Measurements from ENCODE around the gene ATP2B1.

ATP2B1 gene

DNA sequence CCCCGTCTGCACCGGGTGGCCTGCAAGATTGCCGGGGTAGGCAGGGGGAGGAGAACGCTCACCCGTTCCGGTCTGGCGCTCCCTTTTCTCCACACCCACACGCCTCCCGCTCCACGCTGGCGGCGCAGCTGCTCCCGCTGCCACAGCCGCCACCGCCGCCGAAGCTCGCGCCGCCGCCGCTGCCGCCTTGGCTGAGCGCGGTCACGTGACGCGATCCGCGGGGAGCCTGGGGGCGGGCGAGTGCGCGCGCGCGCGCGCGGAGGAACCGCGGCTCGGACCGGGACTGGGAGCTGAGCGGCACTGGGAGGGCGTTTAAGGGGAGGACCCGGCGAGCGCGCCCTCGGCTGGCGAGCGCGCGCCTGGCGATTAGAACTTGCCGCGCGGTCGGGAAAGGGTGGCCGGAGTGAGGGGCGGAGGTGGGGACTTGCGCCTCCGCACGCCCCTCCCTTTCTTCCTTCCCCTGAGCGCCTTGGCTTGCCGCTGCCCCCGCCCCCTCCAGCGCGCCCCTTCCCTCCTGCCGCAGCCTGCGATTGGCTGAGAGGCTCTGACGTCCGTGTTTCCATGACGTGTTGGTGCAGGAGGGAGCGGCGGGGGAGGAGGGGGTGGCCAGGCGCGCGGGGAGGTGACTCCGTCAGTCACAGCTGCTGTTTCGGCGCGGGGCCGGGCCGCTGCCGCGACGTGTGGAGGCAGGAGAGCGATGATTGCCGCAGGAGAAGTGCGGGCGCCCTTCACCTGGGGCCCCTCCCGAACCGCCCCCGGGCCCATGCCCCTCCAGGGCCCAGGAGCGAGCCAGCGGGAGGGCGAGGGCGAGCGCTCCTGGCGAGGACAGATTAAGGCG lies 738 bp upstream of the ATP2B1 start (continued):
- TF ChIP-seq ZIC2 (tag by site-specific recombination; IDR thresholded peaks at IDR 0.05) (peak; percentile 79), ZBTB8A (tag by site-specific recombination; IDR thresholded peaks at IDR 0.05) (peak; percentile 84), ZNF514 (tag by site-specific recombination; IDR thresholded peaks at IDR 0.05) (no peak), OSR2 (tag by site-specific recombination; IDR thresholded peaks at IDR 0.05) (no peak; the same call in 1 of the 2 replicates), ZXDB (tag by site-specific recombination; IDR thresholded peaks at IDR 0.05) (0 out of 2 replicates have a peak, but pooled peaks have one; percentile 69), ZNF544 (tag by site-specific recombination; IDR thresholded peaks at IDR 0.05) (no peak), ZNF214 (tag by site-specific recombination; IDR thresholded peaks at IDR 0.05; ENCODE audit: borderline replicate concordance) (no peak), ZNF19 (tag by site-specific recombination; IDR thresholded peaks at IDR 0.05; ENCODE audit: low read depth) (no peak), ZNF175 (tag by site-specific recombination; IDR thresholded peaks at IDR 0.05) (no peak), ZNF777 (tag by site-specific recombination; IDR thresholded peaks at IDR 0.05; ENCODE audit: borderline replicate concordance) (no peak), ZNF701 (tag by site-specific recombination; IDR thresholded peaks at IDR 0.05) (no peak), ZNF366 (tag by site-specific recombination; conservative IDR thresholded peaks at IDR 0.05) (peak; percentile 99), ZFHX2 (tag by site-specific recombination; conservative IDR thresholded peaks at IDR 0.05) (peak; percentile 98)
- TF ChIP-seq, protein P1, sequence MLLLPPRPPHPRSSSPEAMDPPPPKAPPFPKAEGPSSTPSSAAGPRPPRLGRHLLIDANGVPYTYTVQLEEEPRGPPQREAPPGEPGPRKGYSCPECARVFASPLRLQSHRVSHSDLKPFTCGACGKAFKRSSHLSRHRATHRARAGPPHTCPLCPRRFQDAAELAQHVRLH (tag by site-specific recombination; IDR thresholded peaks at IDR 0.05): no peak
- TF ChIP-seq, protein P2, sequence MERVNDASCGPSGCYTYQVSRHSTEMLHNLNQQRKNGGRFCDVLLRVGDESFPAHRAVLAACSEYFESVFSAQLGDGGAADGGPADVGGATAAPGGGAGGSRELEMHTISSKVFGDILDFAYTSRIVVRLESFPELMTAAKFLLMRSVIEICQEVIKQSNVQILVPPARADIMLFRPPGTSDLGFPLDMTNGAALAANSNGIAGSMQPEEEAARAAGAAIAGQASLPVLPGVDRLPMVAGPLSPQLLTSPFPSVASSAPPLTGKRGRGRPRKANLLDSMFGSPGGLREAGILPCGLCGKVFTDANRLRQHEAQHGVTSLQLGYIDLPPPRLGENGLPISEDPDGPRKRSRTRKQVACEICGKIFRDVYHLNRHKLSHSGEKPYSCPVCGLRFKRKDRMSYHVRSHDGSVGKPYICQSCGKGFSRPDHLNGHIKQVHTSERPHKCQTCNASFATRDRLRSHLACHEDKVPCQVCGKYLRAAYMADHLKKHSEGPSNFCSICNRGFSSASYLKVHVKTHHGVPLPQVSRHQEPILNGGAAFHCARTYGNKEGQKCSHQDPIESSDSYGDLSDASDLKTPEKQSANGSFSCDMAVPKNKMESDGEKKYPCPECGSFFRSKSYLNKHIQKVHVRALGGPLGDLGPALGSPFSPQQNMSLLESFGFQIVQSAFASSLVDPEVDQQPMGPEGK (tag by site-specific recombination; IDR thresholded peaks at IDR 0.05): peak; percentile 100

DNA sequence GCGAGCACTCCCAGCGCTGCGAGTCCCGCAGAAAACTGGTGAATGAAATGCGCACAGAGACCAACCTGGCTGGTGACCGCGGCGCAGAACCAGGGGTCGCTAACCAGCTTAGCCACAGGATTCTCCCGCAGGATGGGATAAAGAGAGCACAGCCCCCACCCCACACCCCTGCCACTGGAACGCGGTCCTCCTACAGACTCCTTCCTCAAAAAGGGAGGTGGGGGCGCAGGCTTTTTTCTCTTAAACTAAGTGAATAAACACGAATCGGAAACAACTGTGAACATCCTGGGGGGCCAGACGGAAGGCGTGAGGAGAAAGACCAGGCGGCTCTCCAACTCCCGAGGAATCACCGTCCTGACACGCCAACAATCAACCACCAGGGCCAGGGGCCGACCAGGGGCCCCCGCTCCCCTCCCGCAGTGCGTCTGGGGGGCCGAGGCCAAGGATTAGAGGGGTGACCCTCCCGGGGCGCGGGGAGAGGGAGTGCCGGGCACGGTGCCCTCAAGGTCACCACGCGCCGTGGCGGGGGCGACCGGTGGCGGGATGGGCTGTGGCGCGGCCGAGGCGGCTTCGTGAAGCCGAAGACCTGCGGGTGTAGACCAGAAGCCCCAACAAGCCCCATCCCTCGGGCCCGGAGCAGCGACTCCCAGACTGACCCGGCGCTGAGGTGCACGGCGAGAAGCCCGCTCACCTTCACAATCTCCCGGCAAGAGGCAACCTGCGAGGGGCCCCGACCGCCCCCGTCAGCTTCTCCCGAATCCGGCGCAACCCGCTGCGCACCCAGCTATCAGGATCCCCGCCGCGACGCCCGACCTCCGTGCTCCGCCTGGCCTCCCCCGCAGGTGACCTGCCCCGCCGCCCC lies 704 bp downstream of the ATP2B1 start:
- Histone ChIP-seq H3K4me1 (ENCODE audit: control insufficient read depth, insufficient read depth, low read length) (peaks cover 21% of the 10 kb centered on the region), H3K36me3 (ENCODE audit: control insufficient read depth in 2 of 2, insufficient read depth in 1 of 2, low read length in 2 of 2) (no peaks in the 10 kb centered on the region), H3K4me3 (ENCODE audit: low read depth, low read length) (peak overlapping the region; percentile 96), H3K27ac (ENCODE audit: extremely low read depth, low read depth, low read length) (peak overlapping the region; percentile 100), H3K9me3 (ENCODE audit: control insufficient read depth, insufficient read depth, low read depth, low read length) (no peaks in the 10 kb centered on the region)
- ChIA-PET CTCF (interaction anchor here (0.6 to 1.6 kb wide), 4 partner anchors 110 to 394 kb away, joined by 3 to 5 read pairs (median 4); no protein-coding TSS in a partner anchor), POLR2A (interaction anchor here (1.0 to 1.7 kb wide), 4 partner anchors 156 to 383 kb away, joined by 3 to 7 read pairs (median 3); no protein-coding TSS in a partner anchor)
- TF ChIP-seq ZNF10 (tag by site-specific recombination; IDR thresholded peaks at IDR 0.05) (no peak), ZNF16 (tag by site-specific recombination; IDR thresholded peaks at IDR 0.05; ENCODE audit: low read depth) (no peak), KLF8 (tag by site-specific recombination; IDR thresholded peaks at IDR 0.05) (no peak; the same call in 1 of the 2 replicates), ZNF473 (tag by site-specific recombination; IDR thresholded peaks at IDR 0.05) (no peak)
- TF ChIP-seq, protein P3, sequence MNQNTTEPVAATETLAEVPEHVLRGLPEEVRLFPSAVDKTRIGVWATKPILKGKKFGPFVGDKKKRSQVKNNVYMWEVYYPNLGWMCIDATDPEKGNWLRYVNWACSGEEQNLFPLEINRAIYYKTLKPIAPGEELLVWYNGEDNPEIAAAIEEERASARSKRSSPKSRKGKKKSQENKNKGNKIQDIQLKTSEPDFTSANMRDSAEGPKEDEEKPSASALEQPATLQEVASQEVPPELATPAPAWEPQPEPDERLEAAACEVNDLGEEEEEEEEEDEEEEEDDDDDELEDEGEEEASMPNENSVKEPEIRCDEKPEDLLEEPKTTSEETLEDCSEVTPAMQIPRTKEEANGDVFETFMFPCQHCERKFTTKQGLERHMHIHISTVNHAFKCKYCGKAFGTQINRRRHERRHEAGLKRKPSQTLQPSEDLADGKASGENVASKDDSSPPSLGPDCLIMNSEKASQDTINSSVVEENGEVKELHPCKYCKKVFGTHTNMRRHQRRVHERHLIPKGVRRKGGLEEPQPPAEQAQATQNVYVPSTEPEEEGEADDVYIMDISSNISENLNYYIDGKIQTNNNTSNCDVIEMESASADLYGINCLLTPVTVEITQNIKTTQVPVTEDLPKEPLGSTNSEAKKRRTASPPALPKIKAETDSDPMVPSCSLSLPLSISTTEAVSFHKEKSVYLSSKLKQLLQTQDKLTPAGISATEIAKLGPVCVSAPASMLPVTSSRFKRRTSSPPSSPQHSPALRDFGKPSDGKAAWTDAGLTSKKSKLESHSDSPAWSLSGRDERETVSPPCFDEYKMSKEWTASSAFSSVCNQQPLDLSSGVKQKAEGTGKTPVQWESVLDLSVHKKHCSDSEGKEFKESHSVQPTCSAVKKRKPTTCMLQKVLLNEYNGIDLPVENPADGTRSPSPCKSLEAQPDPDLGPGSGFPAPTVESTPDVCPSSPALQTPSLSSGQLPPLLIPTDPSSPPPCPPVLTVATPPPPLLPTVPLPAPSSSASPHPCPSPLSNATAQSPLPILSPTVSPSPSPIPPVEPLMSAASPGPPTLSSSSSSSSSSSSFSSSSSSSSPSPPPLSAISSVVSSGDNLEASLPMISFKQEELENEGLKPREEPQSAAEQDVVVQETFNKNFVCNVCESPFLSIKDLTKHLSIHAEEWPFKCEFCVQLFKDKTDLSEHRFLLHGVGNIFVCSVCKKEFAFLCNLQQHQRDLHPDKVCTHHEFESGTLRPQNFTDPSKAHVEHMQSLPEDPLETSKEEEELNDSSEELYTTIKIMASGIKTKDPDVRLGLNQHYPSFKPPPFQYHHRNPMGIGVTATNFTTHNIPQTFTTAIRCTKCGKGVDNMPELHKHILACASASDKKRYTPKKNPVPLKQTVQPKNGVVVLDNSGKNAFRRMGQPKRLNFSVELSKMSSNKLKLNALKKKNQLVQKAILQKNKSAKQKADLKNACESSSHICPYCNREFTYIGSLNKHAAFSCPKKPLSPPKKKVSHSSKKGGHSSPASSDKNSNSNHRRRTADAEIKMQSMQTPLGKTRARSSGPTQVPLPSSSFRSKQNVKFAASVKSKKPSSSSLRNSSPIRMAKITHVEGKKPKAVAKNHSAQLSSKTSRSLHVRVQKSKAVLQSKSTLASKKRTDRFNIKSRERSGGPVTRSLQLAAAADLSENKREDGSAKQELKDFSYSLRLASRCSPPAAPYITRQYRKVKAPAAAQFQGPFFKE (tag by site-specific recombination; IDR thresholded peaks at IDR 0.05; ENCODE audit: borderline replicate concordance): no peak
- TF ChIP-seq, protein P4, sequence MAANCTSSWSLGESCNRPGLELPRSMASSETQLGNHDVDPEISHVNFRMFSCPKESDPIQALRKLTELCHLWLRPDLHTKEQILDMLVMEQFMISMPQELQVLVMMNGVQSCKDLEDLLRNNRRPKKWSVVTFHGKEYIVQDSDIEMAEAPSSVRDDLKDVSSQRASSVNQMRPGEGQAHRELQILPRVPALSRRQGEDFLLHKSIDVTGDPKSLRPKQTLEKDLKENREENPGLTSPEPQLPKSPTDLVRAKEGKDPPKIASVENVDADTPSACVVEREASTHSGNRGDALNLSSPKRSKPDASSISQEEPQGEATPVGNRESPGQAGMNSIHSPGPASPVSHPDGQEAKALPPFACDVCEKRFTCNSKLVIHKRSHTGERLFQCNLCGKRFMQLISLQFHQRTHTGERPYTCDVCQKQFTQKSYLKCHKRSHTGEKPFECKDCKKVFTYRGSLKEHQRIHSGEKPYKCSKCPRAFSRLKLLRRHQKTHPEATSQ (tag by site-specific recombination; IDR thresholded peaks at IDR 0.05): no peak

Measured in HEK293 (cell line).